RWPE2 (cell line): Measurements from ENCODE around the gene CEACAM6.

Experiments used
- ATAC-seq: fragments of 200-7000 bp; cut with Tn5 transposase; 3 replicates; pipeline ENCODE4 v1.9.1; 2021; ENCODE audit warnings: low read depth
- DNase-seq: peaks from one replicate; pipeline ENCODE4 v3.0.0-alpha.2; 2020; ENCODE audit warnings: low spot score
- H3K27ac ChIP-seq: fragments of 450-650 bp; 2 replicates; pipeline ENCODE4 v1.5.1; 2017; ENCODE audit warnings: mild to moderate bottlenecking; ENCODE audit not compliant: poor library complexity, severe bottlenecking
- H3K27me3 ChIP-seq: fragments of 250-450 bp; sonication (Bioruptor Pico); 2 replicates; pipeline ENCODE4 v1.5.1; 2021; ENCODE audit warnings: mild to moderate bottlenecking, moderate library complexity; ENCODE audit not compliant: insufficient read depth, poor library complexity, severe bottlenecking
- H3K36me3 ChIP-seq: fragments of 250-450 bp; sonication (Bioruptor Pico); 2 replicates; pipeline ENCODE4 v1.5.1; 2020; ENCODE audit warnings: low read depth, mild to moderate bottlenecking, moderate library complexity
- H3K4me1 ChIP-seq: fragments of 250-450 bp; sonication (Bioruptor Pico); 2 replicates; pipeline ENCODE4 v1.5.1; 2021; ENCODE audit warnings: mild to moderate bottlenecking, moderate library complexity; ENCODE audit not compliant: insufficient read depth, poor library complexity, severe bottlenecking
- H3K4me3 ChIP-seq: fragments of 250-450 bp; sonication (Bioruptor Pico); 2 replicates; pipeline ENCODE4 v1.5.1; 2021; ENCODE audit warnings: mild to moderate bottlenecking, moderate library complexity; ENCODE audit not compliant: severe bottlenecking
- H3K9me3 ChIP-seq: fragments of 250-450 bp; sonication (Bioruptor Pico); 2 replicates; pipeline ENCODE4 v1.5.1; 2021; ENCODE audit warnings: mild to moderate bottlenecking, moderate library complexity; ENCODE audit not compliant: severe bottlenecking
- CTCF ChIP-seq: fragments of 450-650 bp; IDR thresholded peaks from one replicate; pipeline ENCODE4 v1.5.1; 2017; ENCODE audit warnings: mild to moderate bottlenecking, moderate library complexity; ENCODE audit not compliant: poor library complexity, severe bottlenecking

CEACAM6 gene

GRCh38 chr19:41709951-41710645, 45.2 kb upstream of the CEACAM6 start:
- no peak overlapping the region for H3K27ac ChIP-seq
- H3K9me3 ChIP-seq: peaks cover 3% of the 10 kb centered on the region
- ATAC-seq (no peak), DNase-seq (no peak)
- no peaks in the 10 kb centered on the region for H3K4me1 ChIP-seq
- TF ChIP-seq CTCF: no peak
- H3K36me3 ChIP-seq: no peaks in the 10 kb centered on the region
- no peak overlapping the region for H3K4me3 ChIP-seq
- H3K27me3 ChIP-seq: peaks cover 10% of the 10 kb centered on the region

- no peak overlapping the region for H3K4me3 ChIP-seq
- no peak for TF ChIP-seq CTCF
- ATAC-seq (no peak), DNase-seq (no peak)
- peaks cover 10% of the 10 kb centered on the region for H3K27me3 ChIP-seq
- H3K9me3 ChIP-seq: peaks cover 3% of the 10 kb centered on the region
- H3K27ac ChIP-seq: no peak overlapping the region
- H3K36me3 ChIP-seq: no peaks in the 10 kb centered on the region
- H3K4me1 ChIP-seq: no peaks in the 10 kb centered on the region
Measured at GRCh38 chr19:41711376-41712261, 43.7 kb upstream of the CEACAM6 start.

GRCh38 chr19:41714598-41714997, 40.7 kb upstream of the CEACAM6 start:
- Histone ChIP-seq H3K4me3 (no peak overlapping the region), H3K36me3 (no peaks in the 10 kb centered on the region), H3K27ac (no peak overlapping the region), H3K27me3 (peaks cover 16% of the 10 kb centered on the region), H3K9me3 (no peaks in the 10 kb centered on the region), H3K4me1 (no peaks in the 10 kb centered on the region)
- DNase-seq: no peak
- no peak for ATAC-seq
- no peak for TF ChIP-seq CTCF

GRCh38 chr19:41718761-41719160, 36.6 kb upstream of the CEACAM6 start:
- no peak overlapping the region for H3K4me3 ChIP-seq
- H3K27ac ChIP-seq: no peak overlapping the region
- no peaks in the 10 kb centered on the region for H3K9me3 ChIP-seq
- no peaks in the 10 kb centered on the region for H3K36me3 ChIP-seq
- peaks cover 8% of the 10 kb centered on the region for H3K27me3 ChIP-seq
- TF ChIP-seq CTCF: no peak
- DNase-seq (no peak), ATAC-seq (no peak)
- no peaks in the 10 kb centered on the region for H3K4me1 ChIP-seq
